ENCODE results near the gene CARD9.

CARD9 gene

GRCh38 chr9:136345281-136346156 lies 27.9 kb downstream of the CARD9 start:
- DNase-seq (ENCODE audit: insufficient read length, low spot score) (peak; percentile 89), FAIRE-seq (no peak)
- no peak for TF ChIP-seq POLR2A (IDR thresholded peaks at IDR 0.05; ENCODE audit: low read depth, low read length)

- FAIRE-seq (no peak), DNase-seq (ENCODE audit: insufficient read length, low spot score) (no peak)
- TF ChIP-seq POLR2A (IDR thresholded peaks at IDR 0.05; ENCODE audit: low read depth, low read length), result no peak
Observed at GRCh38 chr9:136344544-136345280, 28.8 kb downstream of the CARD9 start.

- DNase-seq (ENCODE audit: insufficient read length, low spot score) (no peak), FAIRE-seq (no peak)
- no peak for TF ChIP-seq POLR2A (IDR thresholded peaks at IDR 0.05; ENCODE audit: low read depth, low read length)
Observed at GRCh38 chr9:136343884-136344269, 29.6 kb downstream of the CARD9 start.

DNA sequence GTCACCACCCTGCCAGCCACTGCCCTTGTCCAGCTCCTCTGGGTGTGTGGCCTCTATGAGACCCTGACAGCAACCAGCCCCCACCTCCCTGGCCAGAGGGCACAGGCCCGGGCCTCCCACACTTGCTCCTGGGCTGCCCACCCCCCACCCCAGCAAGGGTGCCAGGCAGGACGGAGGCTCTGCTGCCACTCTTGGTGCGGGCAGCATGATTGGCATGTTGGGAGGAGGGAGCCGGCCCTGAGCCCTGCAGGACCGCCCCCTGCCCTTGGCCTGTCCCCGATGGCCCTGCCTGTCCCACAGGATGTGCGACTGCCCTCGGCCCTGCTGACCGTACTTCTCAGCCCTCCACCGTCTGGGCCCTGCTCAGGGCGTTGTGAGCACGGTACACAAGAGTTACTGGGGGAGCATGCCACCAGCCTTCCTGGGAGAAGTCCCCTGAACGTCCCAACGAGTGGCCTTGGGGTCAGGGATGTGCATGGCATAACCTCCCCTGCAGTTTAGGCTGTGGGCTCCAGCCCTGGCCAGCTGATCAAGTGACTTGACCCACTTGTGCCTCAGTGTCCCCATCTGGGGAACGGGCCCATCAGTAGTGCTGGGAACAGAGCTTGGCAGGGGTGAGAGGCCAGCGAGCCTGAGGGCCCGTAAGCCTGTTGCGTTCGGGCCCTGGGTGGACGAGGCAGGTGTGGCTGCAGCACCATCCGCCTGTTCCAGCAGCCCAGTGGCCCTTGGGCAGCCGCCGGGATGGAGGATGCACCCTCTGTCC lies 30.2 kb downstream of the CARD9 start:
- DNase-seq (ENCODE audit: insufficient read length, low spot score), result no peak
- TF ChIP-seq POLR2A (IDR thresholded peaks at IDR 0.05; ENCODE audit: low read depth, low read length), result no peak
- FAIRE-seq, result no peak

GRCh38 chr9:136342181-136343120 lies 31.0 kb downstream of the CARD9 start:
- DNase-seq (ENCODE audit: insufficient read length, low spot score), result no peak
- no peak for FAIRE-seq
- TF ChIP-seq POLR2A (IDR thresholded peaks at IDR 0.05; ENCODE audit: low read depth, low read length), result no peak

DNA sequence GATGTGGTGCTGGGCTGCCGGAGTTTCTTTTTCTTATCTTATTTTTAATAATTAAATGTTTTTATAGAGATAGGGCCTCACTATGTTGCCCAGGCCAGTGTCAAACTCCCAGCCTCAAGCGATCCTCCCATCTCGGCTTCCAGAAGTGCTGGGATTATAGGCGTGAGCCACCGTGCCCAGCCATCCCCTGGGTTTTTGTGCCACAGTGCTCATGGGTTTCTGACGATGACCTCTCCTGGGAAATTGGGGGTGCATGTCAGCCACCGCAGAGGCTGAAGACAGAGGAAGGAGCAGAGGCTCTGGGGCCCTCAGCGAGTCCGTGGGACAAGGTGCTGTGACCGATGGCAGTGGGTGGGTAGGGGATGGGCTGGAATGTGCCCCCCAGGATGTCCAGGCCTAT lies 31.7 kb downstream of the CARD9 start:
- FAIRE-seq, result no peak
- no peak for TF ChIP-seq POLR2A (IDR thresholded peaks at IDR 0.05; ENCODE audit: low read depth, low read length)
- DNase-seq (ENCODE audit: insufficient read length, low spot score), result no peak

DNA sequence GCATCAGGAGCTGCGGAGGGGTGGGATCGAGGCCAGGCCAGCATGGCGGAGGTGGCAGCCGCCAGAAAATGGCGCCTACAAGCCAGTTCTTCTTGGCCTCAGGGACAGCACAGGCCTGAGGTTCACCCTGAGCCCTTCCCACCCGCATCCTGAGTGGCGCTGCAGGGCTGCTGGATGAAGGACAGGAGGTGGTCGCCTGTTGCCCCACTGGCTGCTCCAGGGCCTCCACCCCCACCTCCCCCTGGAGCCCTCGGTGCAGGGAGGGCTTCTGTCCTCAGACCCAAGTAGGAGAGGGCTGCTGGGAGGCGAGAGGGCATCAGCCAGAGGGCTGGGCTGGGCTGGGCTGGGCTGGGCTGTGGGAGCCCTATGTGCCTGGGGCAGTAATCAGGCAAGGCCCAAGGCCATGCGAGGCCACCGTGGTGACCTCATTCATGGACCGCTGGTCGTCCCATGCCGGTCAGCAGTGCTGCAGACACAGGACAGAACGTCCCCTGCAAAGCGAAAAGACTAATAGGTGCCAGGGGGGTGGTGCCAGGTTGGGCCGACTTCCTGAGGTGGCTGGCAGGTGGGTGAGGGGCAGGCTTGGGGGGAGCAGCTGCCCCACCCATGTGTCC lies 32.3 kb downstream of the CARD9 start:
- no peak for TF ChIP-seq POLR2A (IDR thresholded peaks at IDR 0.05; ENCODE audit: low read depth, low read length)
- DNase-seq (ENCODE audit: insufficient read length, low spot score) (no peak), FAIRE-seq (no peak)

DNA sequence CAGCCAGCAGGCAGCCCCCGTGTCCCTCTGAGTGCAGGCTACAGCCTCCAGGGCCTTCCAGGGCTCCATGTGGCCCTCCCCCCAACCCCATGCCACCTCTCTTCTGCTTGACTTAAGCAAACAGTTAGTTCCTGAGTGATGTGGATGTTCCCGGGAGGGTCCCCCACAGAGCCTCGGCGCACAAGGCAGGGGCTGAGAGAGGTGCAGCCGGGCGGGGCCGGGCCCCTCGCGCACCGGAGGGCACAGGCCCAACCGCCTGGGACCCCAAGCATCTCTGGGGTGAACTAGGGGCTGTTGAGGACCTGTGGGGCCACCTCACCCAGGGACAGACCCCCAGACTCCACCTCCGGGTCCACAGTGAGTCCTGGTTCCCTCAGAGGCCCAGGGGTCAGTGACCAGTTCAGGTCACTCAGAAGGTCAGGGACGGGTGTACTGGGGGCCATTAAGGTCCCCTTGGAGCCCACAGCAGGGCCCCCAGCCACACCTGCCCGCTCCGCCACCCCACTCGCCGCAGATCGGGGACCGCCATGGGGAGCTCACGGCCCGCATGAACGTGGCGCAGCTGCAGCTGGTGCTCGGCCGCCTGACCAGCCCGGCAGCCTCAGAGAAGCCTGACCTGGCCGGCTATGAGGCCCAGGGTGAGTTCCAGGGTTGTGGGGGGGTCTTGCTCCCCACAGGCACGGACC lies 33.0 kb downstream of the CARD9 start:
- no peak for TF ChIP-seq POLR2A (IDR thresholded peaks at IDR 0.05; ENCODE audit: low read depth, low read length)
- FAIRE-seq (no peak), DNase-seq (ENCODE audit: insufficient read length, low spot score) (no peak)

GRCh38 chr9:136339958-136340310 lies 33.5 kb downstream of the CARD9 start:
- FAIRE-seq (no peak), DNase-seq (ENCODE audit: insufficient read length, low spot score) (no peak)
- no peak for TF ChIP-seq POLR2A (IDR thresholded peaks at IDR 0.05; ENCODE audit: low read depth, low read length)

- FAIRE-seq (peak; percentile 61), DNase-seq (ENCODE audit: insufficient read length, low spot score) (peak; percentile 98)
- no peak for TF ChIP-seq POLR2A (IDR thresholded peaks at IDR 0.05; ENCODE audit: low read depth, low read length)
Observed at GRCh38 chr9:136339173-136339957, 34.1 kb downstream of the CARD9 start.

DNA sequence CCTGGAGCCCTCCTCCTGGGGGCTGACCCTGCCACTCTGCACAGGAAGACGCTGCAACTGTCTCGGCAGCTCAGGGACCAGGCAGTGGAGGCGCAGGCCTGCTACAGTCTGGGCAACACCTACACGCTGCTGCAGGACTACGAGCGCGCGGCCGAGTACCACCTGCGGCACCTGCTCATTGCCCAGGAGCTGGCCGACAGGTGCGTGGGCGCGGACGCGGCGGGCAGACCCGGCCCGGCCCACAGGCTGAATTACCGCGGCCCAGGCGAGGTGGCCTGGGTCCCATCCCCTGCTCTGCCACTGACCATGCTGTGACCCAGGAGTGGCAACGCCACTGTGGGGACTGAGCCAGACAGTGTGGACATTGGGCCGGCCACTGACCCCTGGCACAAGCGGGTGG lies 35.0 kb downstream of the CARD9 start:
- FAIRE-seq (no peak), DNase-seq (ENCODE audit: insufficient read length, low spot score) (no peak)
- TF ChIP-seq POLR2A (IDR thresholded peaks at IDR 0.05; ENCODE audit: low read depth, low read length), result no peak

All from H54 (cell line).